Lower lobe of right lung (tissue), 2 donors: ENCODE data around the gene RANGRF. TPM values are rescaled to one million over a fixed set of nuclear protein-coding genes. Genes with fewer than 3 reads are reported as not detected.

ENCODE experiments used
- ATAC-seq, 2 donors: fragments of 200-7000 bp; cut with Tn5 transposase; one replicate each; pipeline ENCODE4 v1.9.1; 2020 to 2022; ENCODE audit warnings: mild to moderate bottlenecking in 2 of 2, moderate library complexity in 2 of 2
- DNase-seq: peaks from one replicate; pipeline ENCODE4 v3.0.0-alpha.2; 2020
- H3K27ac ChIP-seq: fragments of 200-600 bp; one replicate; pipeline ENCODE4 v1.8.0; 2022
- H3K27me3 ChIP-seq: fragments of 200-600 bp; one replicate; pipeline ENCODE4 v1.8.0; 2022; ENCODE audit warnings: low read depth
- H3K36me3 ChIP-seq: fragments of 200-600 bp; one replicate; pipeline ENCODE4 v1.8.0; 2022; ENCODE audit warnings: mild to moderate bottlenecking
- H3K4me1 ChIP-seq: fragments of 200-600 bp; one replicate; pipeline ENCODE4 v1.8.0; 2022
- H3K4me3 ChIP-seq: fragments of 200-600 bp; one replicate; pipeline ENCODE4 v1.8.0; 2022; ENCODE audit warnings: mild to moderate bottlenecking
- H3K9me3 ChIP-seq: fragments of 200-600 bp; one replicate; pipeline ENCODE4 v1.8.0; 2022
- CTCF ChIP-seq: fragments of 200-600 bp; IDR thresholded peaks from one replicate; pipeline ENCODE4 v1.8.0; 2022; ENCODE audit warnings: antibody characterized with exemption, mild to moderate bottlenecking
- intact Hi-C: fragments of 100-400 bp; cut with DNase I; formaldehyde crosslinking; loops from one replicate; pipeline ENCODE4 v1.11.0; 2022
- total RNA-seq: library from RNA; stranded (reverse); fragmentation: NEBNext Ultra II Directional; extraction: Animal tissue kit (Norgen Biotek cat#: 25700); gene quantifications from one replicate; pipeline ENCODE4 v1.2.1, GENCODE V29; 2021
- donor health status: DM: no; HTN: yes; CAD: no; lungs with severe emphysema.

RANGRF gene
- total RNA-seq, 1 donor from 2014 or later: 24.6 TPM

- no peak for TF ChIP-seq CTCF
- intact Hi-C loops: no loop called here
- Histone ChIP-seq H3K27me3 (peaks cover 11% of the 10 kb centered on the region), H3K27ac (no peak overlapping the region), H3K9me3 (no peaks in the 10 kb centered on the region), H3K4me3 (no peak overlapping the region), H3K36me3 (peaks cover 15% of the 10 kb centered on the region), H3K4me1 (peaks cover 16% of the 10 kb centered on the region)
- DNase-seq (no peak), ATAC-seq (no peak)
These were observed 31.8 kb downstream of the RANGRF start for GRCh38 chr17:8320262-8320661.

GRCh38 chr17:8320990-8321389 is 32.5 kb downstream of the RANGRF start:
- no peak for ATAC-seq
- Histone ChIP-seq H3K4me3 (no peak overlapping the region), H3K27me3 (peaks cover 3% of the 10 kb centered on the region), H3K9me3 (no peaks in the 10 kb centered on the region), H3K4me1 (peaks cover 16% of the 10 kb centered on the region), H3K27ac (no peak overlapping the region), H3K36me3 (peaks cover 8% of the 10 kb centered on the region)
- TF ChIP-seq CTCF: no peak
- no peak for DNase-seq
- intact Hi-C loops: no loop called here

- TF ChIP-seq CTCF: no peak
- Histone ChIP-seq H3K36me3 (peaks cover under 1% of the 10 kb centered on the region), H3K27me3 (peaks cover 5% of the 10 kb centered on the region), H3K27ac (no peak overlapping the region), H3K4me1 (peaks cover 23% of the 10 kb centered on the region), H3K4me3 (no peak overlapping the region), H3K9me3 (no peaks in the 10 kb centered on the region)
- intact Hi-C loops: no loop called here
- no peak for ATAC-seq
- DNase-seq: no peak
These were observed 33.6 kb downstream of the RANGRF start for GRCh38 chr17:8322061-8322460.

GRCh38 chr17:8324132-8324531 is 35.7 kb downstream of the RANGRF start:
- peaks cover 30% of the 10 kb centered on the region for H3K4me1 ChIP-seq
- no peak for TF ChIP-seq CTCF
- DNase-seq: no peak
- intact Hi-C loops: no loop called here
- H3K4me3 ChIP-seq: no peak overlapping the region
- peaks cover 16% of the 10 kb centered on the region for H3K27me3 ChIP-seq
- H3K36me3 ChIP-seq: no peaks in the 10 kb centered on the region
- no peak overlapping the region for H3K27ac ChIP-seq
- H3K9me3 ChIP-seq: no peaks in the 10 kb centered on the region
- no peak for ATAC-seq

- peaks cover 16% of the 10 kb centered on the region for H3K27me3 ChIP-seq
- no peaks in the 10 kb centered on the region for H3K36me3 ChIP-seq
- no peak for ATAC-seq
- H3K4me1 ChIP-seq: peaks cover 30% of the 10 kb centered on the region
- H3K9me3 ChIP-seq: no peaks in the 10 kb centered on the region
- no peak overlapping the region for H3K27ac ChIP-seq
- TF ChIP-seq CTCF: no peak
- no peak for DNase-seq
- H3K4me3 ChIP-seq: no peak overlapping the region
- intact Hi-C loops: no loop called here
These were observed 36.5 kb downstream of the RANGRF start for GRCh38 chr17:8324923-8325322.
